ENCODE data around the gene KRT34. TPM values are rescaled to one million over a fixed set of nuclear protein-coding genes. Genes with fewer than 3 reads are reported as not detected.

Gene KRT34
- total RNA-seq, 1 experiment from 2014 or later = not detected

DNA sequence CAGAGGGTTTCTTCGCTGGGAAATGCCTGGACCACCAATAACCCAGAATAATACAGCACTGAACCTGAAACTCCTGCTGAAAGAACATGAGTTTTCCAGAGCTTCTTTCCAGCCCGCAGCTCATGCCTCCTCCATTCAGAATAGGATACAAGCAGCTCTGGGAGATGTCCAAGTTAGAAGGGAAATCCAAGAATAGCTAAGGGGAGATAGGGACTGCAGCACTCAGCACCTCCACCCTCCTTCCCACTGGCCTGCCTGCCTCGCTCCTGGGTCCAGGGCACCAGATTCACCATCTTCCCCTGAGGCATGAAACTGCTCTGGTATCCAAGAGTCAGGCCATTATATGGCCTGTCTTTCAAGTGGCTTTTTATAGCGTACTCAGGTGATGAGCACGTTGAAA, 11.2 kb upstream of the KRT34 start:
- no peak overlapping the region for H2AFZ ChIP-seq (ENCODE audit: low read depth, low read length, poor library complexity, severe bottlenecking)
- H3K9ac ChIP-seq (ENCODE audit: low read length) = no peak overlapping the region
- intact Hi-C loops (cut with micrococcal nuclease) = no loop called here
- BruUV-seq (replicated peaks) = no TSS peak
- ATAC-seq = no peak
- ChIA-PET POLR2A (no interaction called here), RAD21 (ENCODE audit: low non-redundant PET in 1 of 2, low total read pairs in 2 of 2, uncharacterized antibody in 2 of 2, unreplicated experiment in 2 of 2) (no interaction called here), CTCF (no interaction called here)
- H3K79me2 ChIP-seq (ENCODE audit: insufficient read depth, low read length) = no peaks in the 10 kb centered on the region
- H3K27me3 ChIP-seq (ENCODE audit: insufficient read depth, low read length) = no peaks in the 10 kb centered on the region
- DNase-seq (ENCODE audit: low read depth, low spot score) = no peak
- H3K9me3 ChIP-seq (ENCODE audit: control insufficient read depth in 1 of 2, insufficient read depth in 1 of 2, low read depth in 1 of 2, low read length in 2 of 2) = peaks cover 0 to 12% of the 10 kb centered on the region in 2 experiments; a peak in 1 of 4 replicates
- H3K27ac ChIP-seq (ENCODE audit: low read depth, low read length) = no peak overlapping the region
- no peaks in the 10 kb centered on the region for H3K36me3 ChIP-seq (ENCODE audit: control insufficient read depth in 1 of 2, insufficient read depth in 2 of 2, low read length in 2 of 2)
- H3K4me2 ChIP-seq (ENCODE audit: low read length) = no peak overlapping the region
- H4K20me1 ChIP-seq (ENCODE audit: insufficient read depth) = no peaks in the 10 kb centered on the region
- no peaks in the 10 kb centered on the region for H3K9me2 ChIP-seq (ENCODE audit: insufficient read depth)
- H3K4me1 ChIP-seq (ENCODE audit: control insufficient read depth in 1 of 2, insufficient read depth in 2 of 2, low read length in 2 of 2) = peaks cover 2 to 17% of the 10 kb centered on the region in 2 experiments; a peak in 2 of 4 replicates
- no peak overlapping the region for H3K4me3 ChIP-seq (replicated peaks in 1 of 2; ENCODE audit: low read depth in 1 of 2, low read length in 2 of 2)
- TF ChIP-seq EZH2phosphoT487 (IDR thresholded peaks at IDR 0.05; ENCODE audit: borderline replicate concordance) (no peak), SRF (IDR thresholded peaks at IDR 0.05; ENCODE audit: low read depth) (no peak), TCF7L2 (IDR thresholded peaks at IDR 0.05; ENCODE audit: borderline replicate concordance, extremely low read depth, insufficient read depth, insufficient read length) (no peak), FOSL1 (IDR thresholded peaks at IDR 0.05; ENCODE audit: low read depth) (no peak), ZNF274 (IDR thresholded peaks at IDR 0.05; ENCODE audit: low read depth, low read length) (no peak), YY1 (IDR thresholded peaks at IDR 0.05; ENCODE audit: extremely low read depth, insufficient replicate concordance, low read depth, low read length) (no peak), POLR2A (IDR thresholded peaks at IDR 0.05; ENCODE audit: borderline replicate concordance, extremely low read depth, insufficient read depth, insufficient read length) (no peak), EGR1 (IDR thresholded peaks at IDR 0.05; ENCODE audit: low read depth) (no peak), SP1 (IDR thresholded peaks at IDR 0.05; ENCODE audit: low read depth) (no peak), POLR2AphosphoS5 (IDR thresholded peaks at IDR 0.05; ENCODE audit: low read depth, low read length) (no peak), CBX3 (IDR thresholded peaks at IDR 0.05; ENCODE audit: low read depth) (no peak), SIN3A (IDR thresholded peaks at IDR 0.05; ENCODE audit: low read depth) (no peak)
- TF ChIP-seq, protein P1, sequence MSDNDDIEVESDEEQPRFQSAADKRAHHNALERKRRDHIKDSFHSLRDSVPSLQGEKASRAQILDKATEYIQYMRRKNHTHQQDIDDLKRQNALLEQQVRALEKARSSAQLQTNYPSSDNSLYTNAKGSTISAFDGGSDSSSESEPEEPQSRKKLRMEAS (IDR thresholded peaks at IDR 0.05) = no peak
- TF ChIP-seq, protein P2, sequence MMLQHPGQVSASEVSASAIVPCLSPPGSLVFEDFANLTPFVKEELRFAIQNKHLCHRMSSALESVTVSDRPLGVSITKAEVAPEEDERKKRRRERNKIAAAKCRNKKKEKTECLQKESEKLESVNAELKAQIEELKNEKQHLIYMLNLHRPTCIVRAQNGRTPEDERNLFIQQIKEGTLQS (IDR thresholded peaks at IDR 0.05) = no peak
- TF ChIP-seq, protein P3, sequence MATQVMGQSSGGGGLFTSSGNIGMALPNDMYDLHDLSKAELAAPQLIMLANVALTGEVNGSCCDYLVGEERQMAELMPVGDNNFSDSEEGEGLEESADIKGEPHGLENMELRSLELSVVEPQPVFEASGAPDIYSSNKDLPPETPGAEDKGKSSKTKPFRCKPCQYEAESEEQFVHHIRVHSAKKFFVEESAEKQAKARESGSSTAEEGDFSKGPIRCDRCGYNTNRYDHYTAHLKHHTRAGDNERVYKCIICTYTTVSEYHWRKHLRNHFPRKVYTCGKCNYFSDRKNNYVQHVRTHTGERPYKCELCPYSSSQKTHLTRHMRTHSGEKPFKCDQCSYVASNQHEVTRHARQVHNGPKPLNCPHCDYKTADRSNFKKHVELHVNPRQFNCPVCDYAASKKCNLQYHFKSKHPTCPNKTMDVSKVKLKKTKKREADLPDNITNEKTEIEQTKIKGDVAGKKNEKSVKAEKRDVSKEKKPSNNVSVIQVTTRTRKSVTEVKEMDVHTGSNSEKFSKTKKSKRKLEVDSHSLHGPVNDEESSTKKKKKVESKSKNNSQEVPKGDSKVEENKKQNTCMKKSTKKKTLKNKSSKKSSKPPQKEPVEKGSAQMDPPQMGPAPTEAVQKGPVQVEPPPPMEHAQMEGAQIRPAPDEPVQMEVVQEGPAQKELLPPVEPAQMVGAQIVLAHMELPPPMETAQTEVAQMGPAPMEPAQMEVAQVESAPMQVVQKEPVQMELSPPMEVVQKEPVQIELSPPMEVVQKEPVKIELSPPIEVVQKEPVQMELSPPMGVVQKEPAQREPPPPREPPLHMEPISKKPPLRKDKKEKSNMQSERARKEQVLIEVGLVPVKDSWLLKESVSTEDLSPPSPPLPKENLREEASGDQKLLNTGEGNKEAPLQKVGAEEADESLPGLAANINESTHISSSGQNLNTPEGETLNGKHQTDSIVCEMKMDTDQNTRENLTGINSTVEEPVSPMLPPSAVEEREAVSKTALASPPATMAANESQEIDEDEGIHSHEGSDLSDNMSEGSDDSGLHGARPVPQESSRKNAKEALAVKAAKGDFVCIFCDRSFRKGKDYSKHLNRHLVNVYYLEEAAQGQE (IDR thresholded peaks at IDR 0.05; ENCODE audit: low read depth) = no peak

All from HCT116 (cell line).